ENCODE measurements around the gene TIMM22.
"Not testable (repeated sequence)": the region's sequence is repeated elsewhere in the genome, so short reads cannot be mapped to it uniquely, and the experiment has no call there.

Gene TIMM22

DNA sequence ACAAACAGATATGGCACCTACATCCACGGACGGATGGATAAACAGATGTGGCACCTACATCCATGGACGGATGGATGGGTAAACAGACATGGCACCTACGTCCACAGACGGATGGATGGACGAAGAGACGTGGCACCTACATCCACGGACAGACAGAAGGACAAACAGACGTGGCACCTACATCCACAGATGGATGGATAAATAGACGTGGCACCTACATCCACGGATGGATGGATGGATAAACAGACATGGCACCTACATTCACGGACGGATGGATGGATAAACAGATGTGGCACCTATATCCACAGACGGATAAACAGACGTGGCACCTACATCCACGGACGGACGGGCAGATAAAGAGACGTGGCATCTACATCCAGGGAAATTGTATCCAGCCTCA is 45.6 kb downstream of the TIMM22 start (continued):
- TF ChIP-seq, protein P1, sequence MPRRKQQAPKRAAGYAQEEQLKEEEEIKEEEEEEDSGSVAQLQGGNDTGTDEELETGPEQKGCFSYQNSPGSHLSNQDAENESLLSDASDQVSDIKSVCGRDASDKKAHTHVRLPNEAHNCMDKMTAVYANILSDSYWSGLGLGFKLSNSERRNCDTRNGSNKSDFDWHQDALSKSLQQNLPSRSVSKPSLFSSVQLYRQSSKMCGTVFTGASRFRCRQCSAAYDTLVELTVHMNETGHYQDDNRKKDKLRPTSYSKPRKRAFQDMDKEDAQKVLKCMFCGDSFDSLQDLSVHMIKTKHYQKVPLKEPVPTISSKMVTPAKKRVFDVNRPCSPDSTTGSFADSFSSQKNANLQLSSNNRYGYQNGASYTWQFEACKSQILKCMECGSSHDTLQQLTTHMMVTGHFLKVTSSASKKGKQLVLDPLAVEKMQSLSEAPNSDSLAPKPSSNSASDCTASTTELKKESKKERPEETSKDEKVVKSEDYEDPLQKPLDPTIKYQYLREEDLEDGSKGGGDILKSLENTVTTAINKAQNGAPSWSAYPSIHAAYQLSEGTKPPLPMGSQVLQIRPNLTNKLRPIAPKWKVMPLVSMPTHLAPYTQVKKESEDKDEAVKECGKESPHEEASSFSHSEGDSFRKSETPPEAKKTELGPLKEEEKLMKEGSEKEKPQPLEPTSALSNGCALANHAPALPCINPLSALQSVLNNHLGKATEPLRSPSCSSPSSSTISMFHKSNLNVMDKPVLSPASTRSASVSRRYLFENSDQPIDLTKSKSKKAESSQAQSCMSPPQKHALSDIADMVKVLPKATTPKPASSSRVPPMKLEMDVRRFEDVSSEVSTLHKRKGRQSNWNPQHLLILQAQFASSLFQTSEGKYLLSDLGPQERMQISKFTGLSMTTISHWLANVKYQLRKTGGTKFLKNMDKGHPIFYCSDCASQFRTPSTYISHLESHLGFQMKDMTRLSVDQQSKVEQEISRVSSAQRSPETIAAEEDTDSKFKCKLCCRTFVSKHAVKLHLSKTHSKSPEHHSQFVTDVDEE (CRISPR knock-in tag; IDR thresholded peaks at IDR 0.05): no peak
- TF ChIP-seq RARB (CRISPR knock-in tag; IDR thresholded peaks at IDR 0.05) (no peak), BACH2 (CRISPR knock-in tag; IDR thresholded peaks at IDR 0.05; ENCODE audit: borderline replicate concordance) (no peak), TOX (CRISPR knock-in tag; IDR thresholded peaks at IDR 0.05; ENCODE audit: borderline replicate concordance) (no peak), OSR1 (CRISPR knock-in tag; IDR thresholded peaks at IDR 0.05) (no peak), ZFP3 (CRISPR knock-in tag; IDR thresholded peaks at IDR 0.05) (no peak), GLIS3 (CRISPR knock-in tag; IDR thresholded peaks at IDR 0.05) (no peak), ISL1 (CRISPR knock-in tag; IDR thresholded peaks at IDR 0.05) (no peak)
- TF ChIP-seq, protein P2, sequence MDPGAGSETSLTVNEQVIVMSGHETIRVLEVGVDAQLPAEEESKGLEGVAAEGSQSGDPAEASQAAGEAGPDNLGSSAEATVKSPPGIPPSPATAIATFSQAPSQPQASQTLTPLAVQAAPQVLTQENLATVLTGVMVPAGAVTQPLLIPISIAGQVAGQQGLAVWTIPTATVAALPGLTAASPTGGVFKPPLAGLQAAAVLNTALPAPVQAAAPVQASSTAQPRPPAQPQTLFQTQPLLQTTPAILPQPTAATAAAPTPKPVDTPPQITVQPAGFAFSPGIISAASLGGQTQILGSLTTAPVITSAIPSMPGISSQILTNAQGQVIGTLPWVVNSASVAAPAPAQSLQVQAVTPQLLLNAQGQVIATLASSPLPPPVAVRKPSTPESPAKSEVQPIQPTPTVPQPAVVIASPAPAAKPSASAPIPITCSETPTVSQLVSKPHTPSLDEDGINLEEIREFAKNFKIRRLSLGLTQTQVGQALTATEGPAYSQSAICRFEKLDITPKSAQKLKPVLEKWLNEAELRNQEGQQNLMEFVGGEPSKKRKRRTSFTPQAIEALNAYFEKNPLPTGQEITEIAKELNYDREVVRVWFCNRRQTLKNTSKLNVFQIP (CRISPR knock-in tag; IDR thresholded peaks at IDR 0.05; ENCODE audit: borderline replicate concordance, low read depth): no peak

DNA sequence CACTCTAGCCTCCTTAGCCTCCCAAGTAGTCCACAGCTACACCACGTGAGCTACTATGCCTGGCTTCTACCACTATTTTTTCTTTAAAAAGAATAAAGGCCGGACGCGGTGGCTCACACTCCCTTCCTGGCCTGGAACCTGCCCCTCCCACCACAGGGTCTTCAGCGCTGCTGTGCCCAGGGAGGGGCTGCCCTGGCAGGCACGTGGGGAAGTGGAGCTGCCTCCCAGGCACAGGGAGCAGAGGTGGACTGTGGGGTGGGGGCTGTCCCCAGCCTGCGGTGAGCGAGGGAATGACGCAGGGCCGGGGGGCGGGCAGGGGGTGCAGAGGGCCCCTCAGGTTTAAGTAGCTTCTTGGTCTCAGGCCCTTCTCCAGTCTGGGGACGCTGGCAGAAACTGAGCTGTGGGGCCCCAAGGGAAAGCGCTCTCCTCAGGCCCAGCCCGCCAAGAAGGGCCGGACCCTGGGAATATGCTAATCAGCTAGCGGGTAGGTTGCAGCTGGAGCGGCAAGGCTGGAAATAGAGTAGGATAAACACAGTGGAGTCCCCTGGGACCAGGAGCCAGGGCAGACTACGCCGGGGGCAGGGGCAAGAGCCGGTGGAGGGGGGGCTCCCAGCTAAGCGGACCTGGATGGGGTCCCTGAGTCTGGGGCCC is 46.8 kb downstream of the TIMM22 start:
- TF ChIP-seq ZFP30 (CRISPR knock-in tag; IDR thresholded peaks at IDR 0.05): no peak
- no peak for TF ChIP-seq GLIS3 (CRISPR knock-in tag; IDR thresholded peaks at IDR 0.05)
- no peak for TF ChIP-seq ZC3H10 (CRISPR knock-in tag; IDR thresholded peaks at IDR 0.05)
- TF ChIP-seq CSDC2 (CRISPR knock-in tag; IDR thresholded peaks at IDR 0.05): no peak
- TF ChIP-seq ZNF565 (CRISPR knock-in tag; conservative IDR thresholded peaks at IDR 0.05; ENCODE audit: low read depth): no peak
- TF ChIP-seq TOX (CRISPR knock-in tag; IDR thresholded peaks at IDR 0.05; ENCODE audit: borderline replicate concordance): no peak
- TF ChIP-seq ZFP3 (CRISPR knock-in tag; IDR thresholded peaks at IDR 0.05): no peak
- TF ChIP-seq, protein P3, sequence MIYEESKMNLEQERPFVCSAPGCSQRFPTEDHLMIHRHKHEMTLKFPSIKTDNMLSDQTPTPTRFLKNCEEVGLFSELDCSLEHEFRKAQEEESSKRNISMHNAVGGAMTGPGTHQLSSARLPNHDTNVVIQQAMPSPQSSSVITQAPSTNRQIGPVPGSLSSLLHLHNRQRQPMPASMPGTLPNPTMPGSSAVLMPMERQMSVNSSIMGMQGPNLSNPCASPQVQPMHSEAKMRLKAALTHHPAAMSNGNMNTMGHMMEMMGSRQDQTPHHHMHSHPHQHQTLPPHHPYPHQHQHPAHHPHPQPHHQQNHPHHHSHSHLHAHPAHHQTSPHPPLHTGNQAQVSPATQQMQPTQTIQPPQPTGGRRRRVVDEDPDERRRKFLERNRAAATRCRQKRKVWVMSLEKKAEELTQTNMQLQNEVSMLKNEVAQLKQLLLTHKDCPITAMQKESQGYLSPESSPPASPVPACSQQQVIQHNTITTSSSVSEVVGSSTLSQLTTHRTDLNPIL (CRISPR knock-in tag; IDR thresholded peaks at IDR 0.05; ENCODE audit: low read depth): no peak
- TF ChIP-seq SNAI2 (CRISPR knock-in tag; IDR thresholded peaks at IDR 0.05): no peak
- no peak for TF ChIP-seq ZNF70 (CRISPR knock-in tag; IDR thresholded peaks at IDR 0.05)
- no peak for TF ChIP-seq ISL1 (CRISPR knock-in tag; IDR thresholded peaks at IDR 0.05)
- TF ChIP-seq OSR1 (CRISPR knock-in tag; IDR thresholded peaks at IDR 0.05): no peak
- TF ChIP-seq TCF4 (CRISPR knock-in tag; IDR thresholded peaks at IDR 0.05; ENCODE audit: borderline replicate concordance): no peak
- TF ChIP-seq, protein P2 (CRISPR knock-in tag; IDR thresholded peaks at IDR 0.05; ENCODE audit: borderline replicate concordance, low read depth): no peak
- no peak for TF ChIP-seq ZNF8 (CRISPR knock-in tag; IDR thresholded peaks at IDR 0.05)
- no peak for TF ChIP-seq BACH2 (CRISPR knock-in tag; IDR thresholded peaks at IDR 0.05; ENCODE audit: borderline replicate concordance)
- no peak for TF ChIP-seq RARB (CRISPR knock-in tag; IDR thresholded peaks at IDR 0.05)
- TF ChIP-seq ARNTL (CRISPR knock-in tag; IDR thresholded peaks at IDR 0.05; ENCODE audit: borderline replicate concordance, low read depth): no peak
- no peak for TF ChIP-seq ESRRG (CRISPR knock-in tag; IDR thresholded peaks at IDR 0.05)
- ATAC-seq: no peak

DNA sequence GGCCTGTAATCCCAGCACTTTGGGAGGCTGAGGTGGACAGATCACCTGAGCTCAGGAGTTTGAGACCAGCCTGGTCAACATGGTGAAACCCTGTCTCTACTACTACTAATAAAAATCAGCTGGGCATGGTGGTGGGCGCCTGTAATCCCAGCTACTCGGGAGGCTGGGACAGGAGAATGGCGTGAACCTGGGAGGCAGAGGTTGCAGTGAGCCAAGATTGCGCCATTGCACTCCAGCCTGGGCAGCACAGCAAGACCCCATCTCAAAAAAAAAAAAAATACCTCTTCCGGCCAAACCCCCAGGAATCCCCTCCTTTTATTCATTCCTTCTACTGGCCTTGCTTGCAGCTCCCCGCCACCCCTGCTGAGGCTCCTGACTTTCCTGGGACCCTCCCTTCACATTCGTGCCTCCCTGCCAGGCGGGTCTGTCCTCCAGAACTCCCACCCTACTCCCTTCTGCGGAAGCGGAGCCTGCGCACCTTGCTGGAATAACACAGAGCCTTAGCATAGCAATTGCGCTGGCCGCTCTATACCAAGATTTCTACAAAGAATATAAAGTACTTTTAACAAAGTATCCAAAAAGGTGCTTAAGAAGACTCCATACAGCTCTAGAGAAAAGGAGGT is 47.6 kb downstream of the TIMM22 start:
- ATAC-seq: not testable (repeated sequence)

DNA sequence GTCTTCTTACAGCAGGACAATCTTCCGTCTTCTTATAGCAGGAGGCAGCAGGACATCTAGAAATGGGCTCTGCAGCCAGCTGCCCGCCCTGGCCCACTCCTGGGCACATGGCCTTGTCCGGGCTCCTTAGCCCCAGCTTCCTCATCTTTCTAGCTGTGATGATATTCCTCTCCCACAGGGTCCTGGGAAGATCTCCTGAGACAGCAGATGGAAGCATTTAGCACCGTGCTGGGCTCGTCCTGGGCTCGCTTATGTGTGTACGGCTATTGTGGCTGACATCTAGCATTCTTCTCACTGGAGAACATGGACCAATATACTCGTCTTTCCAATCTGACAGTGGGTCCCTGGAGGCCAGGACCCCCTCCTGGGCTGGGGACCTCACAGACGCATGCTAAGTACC is 48.5 kb downstream of the TIMM22 start:
- no peak for ATAC-seq
- no peak for TF ChIP-seq ZNF8 (CRISPR knock-in tag; IDR thresholded peaks at IDR 0.05)
- no peak for TF ChIP-seq TCF4 (CRISPR knock-in tag; IDR thresholded peaks at IDR 0.05; ENCODE audit: borderline replicate concordance)
- TF ChIP-seq, protein P2 (CRISPR knock-in tag; IDR thresholded peaks at IDR 0.05; ENCODE audit: borderline replicate concordance, low read depth): no peak
- no peak for TF ChIP-seq ZFP3 (CRISPR knock-in tag; IDR thresholded peaks at IDR 0.05)
